Measurements from ENCODE around the gene PLA2G4C. TPM values are rescaled to one million over a fixed set of nuclear protein-coding genes. Genes with fewer than 3 reads are reported as not detected.

PLA2G4C gene
- total RNA-seq, 4 donors from 2014 or later: 1.4 to 7.6 (median 4.5) TPM

DNA sequence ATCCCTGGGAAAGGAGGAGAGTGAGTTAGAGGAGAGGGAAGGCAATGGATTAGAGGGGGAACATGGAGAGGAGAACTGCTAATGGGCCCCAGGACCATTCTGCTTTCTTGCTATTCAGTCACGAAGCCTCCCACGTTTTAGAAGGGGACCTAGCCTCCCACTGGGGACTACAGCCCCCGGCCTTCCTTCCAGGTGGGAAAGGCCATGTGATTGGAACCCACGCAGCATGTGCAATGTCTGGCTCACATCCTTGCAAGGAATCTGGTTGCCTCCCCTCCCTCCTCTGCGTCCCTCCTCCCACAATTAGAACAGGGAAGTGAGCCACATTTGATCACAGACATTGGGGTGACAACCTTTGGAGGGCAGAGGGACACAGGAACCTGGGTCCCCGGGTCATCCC, 22.5 kb upstream of the PLA2G4C start:
- 80 to 90% methylated on average over 6 of the region's 6 CpGs for WGBS, 2 donors
- TF ChIP-seq, protein P1, sequence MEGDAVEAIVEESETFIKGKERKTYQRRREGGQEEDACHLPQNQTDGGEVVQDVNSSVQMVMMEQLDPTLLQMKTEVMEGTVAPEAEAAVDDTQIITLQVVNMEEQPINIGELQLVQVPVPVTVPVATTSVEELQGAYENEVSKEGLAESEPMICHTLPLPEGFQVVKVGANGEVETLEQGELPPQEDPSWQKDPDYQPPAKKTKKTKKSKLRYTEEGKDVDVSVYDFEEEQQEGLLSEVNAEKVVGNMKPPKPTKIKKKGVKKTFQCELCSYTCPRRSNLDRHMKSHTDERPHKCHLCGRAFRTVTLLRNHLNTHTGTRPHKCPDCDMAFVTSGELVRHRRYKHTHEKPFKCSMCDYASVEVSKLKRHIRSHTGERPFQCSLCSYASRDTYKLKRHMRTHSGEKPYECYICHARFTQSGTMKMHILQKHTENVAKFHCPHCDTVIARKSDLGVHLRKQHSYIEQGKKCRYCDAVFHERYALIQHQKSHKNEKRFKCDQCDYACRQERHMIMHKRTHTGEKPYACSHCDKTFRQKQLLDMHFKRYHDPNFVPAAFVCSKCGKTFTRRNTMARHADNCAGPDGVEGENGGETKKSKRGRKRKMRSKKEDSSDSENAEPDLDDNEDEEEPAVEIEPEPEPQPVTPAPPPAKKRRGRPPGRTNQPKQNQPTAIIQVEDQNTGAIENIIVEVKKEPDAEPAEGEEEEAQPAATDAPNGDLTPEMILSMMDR (IDR thresholded peaks at IDR 0.05): no peak
- no peak for TF ChIP-seq POLR2A (IDR thresholded peaks at IDR 0.05)
- DNase-seq (ENCODE audit: low spot score in 2 of 2): no peak
- no peak overlapping the region for H3K4me3 ChIP-seq (ENCODE audit: low read depth, poor library complexity, severe bottlenecking)
- intact Hi-C loops (cut with DNase I; ENCODE audit: low total_unique reads): no loop called here

DNA sequence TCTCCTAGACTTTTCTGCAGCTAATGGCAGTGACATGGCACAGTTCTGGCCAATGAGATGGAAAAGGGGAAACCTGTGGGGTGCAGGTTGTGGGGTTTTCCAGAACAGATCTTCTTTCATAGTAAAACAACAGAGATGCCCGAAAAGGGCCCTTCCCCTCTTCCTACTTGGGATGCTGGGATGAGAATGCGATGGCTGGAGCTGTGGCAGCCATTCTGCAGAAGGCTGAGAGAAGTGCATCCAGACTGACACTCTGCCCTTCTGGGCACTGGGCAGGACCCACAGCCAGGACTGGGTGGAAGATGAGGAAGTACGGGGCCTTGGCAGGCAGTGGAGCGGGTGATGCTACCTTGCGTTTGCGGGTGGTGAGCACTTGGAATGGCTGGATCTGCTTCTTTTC, 16.9 kb upstream of the PLA2G4C start:
- no peak for DNase-seq (ENCODE audit: low spot score in 2 of 2)
- TF ChIP-seq, protein P1 (IDR thresholded peaks at IDR 0.05): no peak
- no peak for TF ChIP-seq POLR2A (IDR thresholded peaks at IDR 0.05)
- intact Hi-C loops (cut with DNase I; ENCODE audit: low total_unique reads): no loop called here
- WGBS, 2 donors: 93 to 99% methylated on average over 6 of the region's 6 CpGs
- H3K4me3 ChIP-seq (ENCODE audit: low read depth, poor library complexity, severe bottlenecking): no peak overlapping the region

DNA sequence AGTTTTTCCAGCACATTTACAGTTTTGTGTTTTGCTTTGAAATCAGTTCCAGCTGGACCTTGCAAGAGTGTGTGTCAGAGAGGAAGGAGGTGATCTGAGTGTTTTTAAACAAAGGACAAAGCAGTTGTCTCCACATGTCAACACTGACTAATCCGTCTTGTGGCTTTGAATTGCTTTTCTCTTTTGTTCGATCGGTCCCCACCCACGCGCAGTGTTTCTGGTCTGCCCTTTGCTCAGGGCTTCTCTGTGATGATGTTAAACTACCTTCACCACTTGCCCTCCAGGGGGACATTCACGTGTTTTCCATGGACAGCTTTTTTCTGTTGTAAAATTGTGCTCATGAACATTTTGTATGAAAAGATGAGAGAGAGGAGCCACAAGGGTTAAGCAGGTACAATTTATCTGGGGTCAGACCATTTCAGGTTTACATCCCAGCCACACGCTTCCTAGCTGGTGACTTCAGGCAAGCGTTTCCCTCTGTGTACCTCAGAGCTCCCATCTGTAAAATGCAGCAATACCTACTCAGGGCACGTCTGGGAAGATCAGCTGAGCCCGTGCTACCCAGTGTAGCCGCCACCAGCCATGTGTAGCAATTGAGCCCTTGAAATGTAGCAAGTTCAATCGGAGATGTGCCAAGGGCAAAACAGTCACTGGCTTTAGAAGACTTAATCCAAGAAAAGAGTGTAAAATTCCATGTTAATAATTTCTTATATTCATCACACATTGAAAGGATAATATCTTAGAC, 13.5 kb upstream of the PLA2G4C start:
- DNase-seq (ENCODE audit: low spot score in 2 of 2): no peak
- no peak for TF ChIP-seq POLR2A (IDR thresholded peaks at IDR 0.05)
- TF ChIP-seq, protein P1 (IDR thresholded peaks at IDR 0.05): no peak
- intact Hi-C loops (cut with DNase I; ENCODE audit: low total_unique reads): no loop called here
- 55 to 70% methylated on average over 12 of the region's 12 CpGs for WGBS, 2 donors
- H3K4me3 ChIP-seq (ENCODE audit: low read depth, poor library complexity, severe bottlenecking): no peak overlapping the region

DNA sequence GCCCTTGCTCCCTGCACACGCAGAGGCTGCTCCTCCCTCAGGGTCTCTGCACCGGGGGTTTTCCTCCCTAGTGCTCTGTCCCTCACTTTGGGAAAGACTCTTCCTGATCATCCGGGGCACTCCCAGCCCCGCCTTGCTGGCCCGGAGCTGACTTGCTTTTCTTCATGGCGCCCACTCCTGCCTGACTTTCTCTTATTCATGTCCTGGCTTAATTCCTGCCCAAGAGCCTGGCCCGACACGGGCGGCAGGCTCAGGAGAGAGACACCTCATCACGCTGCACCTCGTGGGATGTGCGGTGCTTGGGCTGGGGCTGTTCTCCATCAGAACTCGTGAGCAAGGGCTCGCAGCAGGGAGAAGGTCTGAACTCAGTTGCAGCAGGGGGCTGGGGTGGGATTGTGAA, 11.8 kb upstream of the PLA2G4C start:
- H3K4me3 ChIP-seq (ENCODE audit: low read depth, poor library complexity, severe bottlenecking): no peak overlapping the region
- no peak for DNase-seq (ENCODE audit: low spot score in 2 of 2)
- intact Hi-C loops (cut with DNase I; ENCODE audit: low total_unique reads): no loop called here
- WGBS, 2 donors: 59 to 66% methylated on average over 14 of the region's 14 CpGs
- TF ChIP-seq, protein P1 (IDR thresholded peaks at IDR 0.05): no peak
- TF ChIP-seq POLR2A (IDR thresholded peaks at IDR 0.05): no peak

DNA sequence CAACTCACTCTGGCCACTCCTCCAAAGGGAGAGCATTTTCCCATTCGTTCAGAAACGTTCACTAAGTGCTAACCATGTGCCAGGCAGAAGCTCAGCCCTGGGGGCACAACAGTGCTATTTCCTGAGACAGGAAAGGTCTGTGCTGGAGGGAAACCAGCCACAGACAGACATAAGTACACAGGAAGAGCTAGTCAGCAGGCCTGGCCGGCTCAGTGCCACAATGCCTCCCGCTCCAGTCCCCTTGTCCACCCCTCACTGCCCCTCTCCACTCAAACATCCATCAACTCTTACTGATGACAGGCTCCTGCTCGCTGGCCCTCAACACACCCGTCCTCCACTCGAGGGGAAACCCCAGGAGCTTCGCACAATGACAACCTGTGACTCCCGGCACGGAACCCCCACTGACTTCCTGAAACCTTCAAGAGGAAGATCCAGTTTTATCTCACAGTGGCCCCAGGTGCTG, 11.3 kb upstream of the PLA2G4C start:
- H3K4me3 ChIP-seq (ENCODE audit: low read depth, poor library complexity, severe bottlenecking): no peak overlapping the region
- TF ChIP-seq POLR2A (IDR thresholded peaks at IDR 0.05): no peak
- TF ChIP-seq, protein P1 (IDR thresholded peaks at IDR 0.05): no peak
- DNase-seq (ENCODE audit: low spot score in 2 of 2): peak in 1 of 2 donors; percentile 40
- WGBS, 2 donors: 53 to 59% methylated on average over 10 of the region's 10 CpGs
- intact Hi-C loops (cut with DNase I; ENCODE audit: low total_unique reads): no loop called here

DNA sequence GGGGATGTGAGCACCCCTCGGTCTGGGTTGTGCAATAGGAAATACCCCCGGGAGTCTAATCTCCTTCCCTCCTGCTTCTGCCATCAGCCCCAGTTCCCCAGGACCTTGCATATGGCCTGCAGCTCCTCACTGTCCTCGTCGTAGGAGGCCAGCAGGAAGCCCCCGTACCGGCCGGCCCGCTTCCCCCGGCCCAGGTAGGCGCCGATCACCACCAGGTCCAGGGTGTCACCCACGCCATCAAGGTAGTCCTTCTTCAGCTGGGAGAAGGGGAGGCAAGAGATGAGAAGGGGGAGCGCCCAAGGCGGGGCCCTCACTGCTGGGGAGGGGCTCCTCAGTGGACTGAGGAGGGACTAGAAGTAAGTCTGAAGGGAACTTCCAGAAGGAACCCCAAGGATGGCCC, 10.4 kb upstream of the PLA2G4C start:
- intact Hi-C loops (cut with DNase I; ENCODE audit: low total_unique reads): no loop called here
- no peak overlapping the region for H3K4me3 ChIP-seq (ENCODE audit: low read depth, poor library complexity, severe bottlenecking)
- TF ChIP-seq, protein P1 (IDR thresholded peaks at IDR 0.05): no peak
- TF ChIP-seq POLR2A (IDR thresholded peaks at IDR 0.05): no peak
- 88 to 90% methylated on average over 14 of the region's 14 CpGs for WGBS, 2 donors
- DNase-seq (ENCODE audit: low spot score in 2 of 2): no peak
